GM18867 (cell line): ENCODE results near the gene SMIM9.
"Not testable (repeated sequence)": the region's sequence is repeated elsewhere in the genome, so short reads cannot be mapped to it uniquely, and the experiment has no call there.

Source experiments
- ATAC-seq: cut with Tn5 transposase; IDR thresholded peaks from one replicate; pipeline ENCODE4 v1.9.1; 2021; ENCODE audit warnings: mild to moderate bottlenecking, moderate library complexity; ENCODE audit not compliant: unreplicated experiment

The SMIM9 gene

GRCh38 chrX:154834562-154834961 is at the start of gene SMIM9:
TSS of gene SMIM9 (minus strand) at chrX:154834662. CDS start at chrX:154830856, 3,806 bp downstream.
- ATAC-seq: no peak

- ATAC-seq: not testable (repeated sequence)
Observed at GRCh38 chrX:154884069-154884468, 49.6 kb upstream of the SMIM9 start.

GRCh38 chrX:154873329-154873728 is 38.9 kb upstream of the SMIM9 start:
- ATAC-seq: no peak

GRCh38 chrX:154868522-154868921 is 34.1 kb upstream of the SMIM9 start:
- not testable (repeated sequence) for ATAC-seq

- no peak for ATAC-seq
Observed at GRCh38 chrX:154855256-154855655, 20.8 kb upstream of the SMIM9 start.

- no peak for ATAC-seq
Observed at GRCh38 chrX:154850957-154851611, 16.6 kb upstream of the SMIM9 start.

- no peak for ATAC-seq
Observed at GRCh38 chrX:154840856-154841255, 6.4 kb upstream of the SMIM9 start.

GRCh38 chrX:154836163-154836562 is 1.7 kb upstream of the SMIM9 start:
- no peak for ATAC-seq

GRCh38 chrX:154833746-154834274 is 652 bp downstream of the SMIM9 start:
- no peak for ATAC-seq

- ATAC-seq: no peak
Observed at GRCh38 chrX:154829926-154830442, 4.5 kb downstream of the SMIM9 start.

GRCh38 chrX:154829134-154829533 is 5.3 kb downstream of the SMIM9 start:
- no peak for ATAC-seq

- no peak for ATAC-seq
Observed at GRCh38 chrX:154828016-154828408, 6.5 kb downstream of the SMIM9 start.

- peak; percentile 96 for ATAC-seq
Observed at GRCh38 chrX:154827194-154828015, 7.1 kb downstream of the SMIM9 start.

GRCh38 chrX:154825586-154825985 is 8.9 kb downstream of the SMIM9 start:
- ATAC-seq: not testable (repeated sequence)

- ATAC-seq: no peak
Observed at GRCh38 chrX:154824638-154825037, 9.8 kb downstream of the SMIM9 start.

- ATAC-seq: no peak
Observed at GRCh38 chrX:154822029-154822428, 12.4 kb downstream of the SMIM9 start.

GRCh38 chrX:154821523-154821922 is 12.9 kb downstream of the SMIM9 start:
- no peak for ATAC-seq

GRCh38 chrX:154819771-154820341 is 14.6 kb downstream of the SMIM9 start:
- peak; percentile 85 for ATAC-seq

- peak; percentile 54 for ATAC-seq
Observed at GRCh38 chrX:154818916-154819770, 15.3 kb downstream of the SMIM9 start.

- ATAC-seq: not testable (repeated sequence)
Observed at GRCh38 chrX:154817048-154817618, 17.3 kb downstream of the SMIM9 start.
